GM08714 (cell line): ENCODE data around the gene DZIP3.
A peak's percentile ranks its signal among the peaks of the same experiment; 100 is the strongest.
"Not testable (repeated sequence)": the region's sequence is repeated elsewhere in the genome, so short reads cannot be mapped to it uniquely, and the experiment has no call there.

Experiments used
- H3K4me3 ChIP-seq: fragments of 200-500 bp; sonication (Bioruptor generic); 2 replicates; pipeline ENCODE4 v1.5.1; 2014; ENCODE audit warnings: mild to moderate bottlenecking, low read length, inconsistent platforms
- ZNF274 ChIP-seq: IDR thresholded peaks from 2 replicates; pipeline ENCODE4 v1.6.1; 2012; ENCODE audit warnings: mild to moderate bottlenecking, low read depth, low read length

Gene DZIP3

GRCh38 chr3:108578064-108578463 is 11.5 kb upstream of the DZIP3 start:
- no peak overlapping the region for H3K4me3 ChIP-seq
- no peak for TF ChIP-seq ZNF274

- TF ChIP-seq ZNF274 = no peak
Measured at GRCh38 chr3:108588601-108589000, 921 bp upstream of the DZIP3 start.

GRCh38 chr3:108589998-108590323 is 439 bp downstream of the DZIP3 start:
- peak overlapping the region; percentile 89 for H3K4me3 ChIP-seq
- TF ChIP-seq ZNF274 = no peak

More at GRCh38 chr3:108588601-108589000, 921 bp upstream of the DZIP3 start:
- peak overlapping the region; percentile 89 for H3K4me3 ChIP-seq

- H3K4me3 ChIP-seq = peak overlapping the region; percentile 89
- TF ChIP-seq ZNF274 = no peak
Measured at GRCh38 chr3:108590460-108590859, 938 bp downstream of the DZIP3 start.

GRCh38 chr3:108595321-108595720 is 5.8 kb downstream of the DZIP3 start:
- no peak for TF ChIP-seq ZNF274
- H3K4me3 ChIP-seq = no peak overlapping the region

GRCh38 chr3:108598375-108598774 is 8.9 kb downstream of the DZIP3 start:
- no peak overlapping the region for H3K4me3 ChIP-seq
- TF ChIP-seq ZNF274 = no peak

- no peak for TF ChIP-seq ZNF274
- H3K4me3 ChIP-seq = no peak overlapping the region
Measured at GRCh38 chr3:108599677-108600409, 10.3 kb downstream of the DZIP3 start.

- no peak for TF ChIP-seq ZNF274
- peak overlapping the region; percentile 18; the same call in 1 of the 2 replicates for H3K4me3 ChIP-seq
Measured at GRCh38 chr3:108602249-108602934, 12.9 kb downstream of the DZIP3 start.

GRCh38 chr3:108602935-108603294 is 13.4 kb downstream of the DZIP3 start:
- H3K4me3 ChIP-seq = peak overlapping the region; percentile 18; the same call in 1 of the 2 replicates
- no peak for TF ChIP-seq ZNF274

GRCh38 chr3:108603691-108604090 is 14.2 kb downstream of the DZIP3 start:
- H3K4me3 ChIP-seq = no peak overlapping the region
- no peak for TF ChIP-seq ZNF274

GRCh38 chr3:108605028-108605427 is 15.5 kb downstream of the DZIP3 start:
- no peak for TF ChIP-seq ZNF274
- no peak overlapping the region for H3K4me3 ChIP-seq

GRCh38 chr3:108605491-108605890 is 16.0 kb downstream of the DZIP3 start:
- TF ChIP-seq ZNF274 = no peak
- no peak overlapping the region for H3K4me3 ChIP-seq

- H3K4me3 ChIP-seq = no peak overlapping the region
- TF ChIP-seq ZNF274 = no peak
Measured at GRCh38 chr3:108608750-108609149, 19.2 kb downstream of the DZIP3 start.

GRCh38 chr3:108610651-108611050 is 21.1 kb downstream of the DZIP3 start:
- TF ChIP-seq ZNF274 = no peak
- H3K4me3 ChIP-seq = no peak overlapping the region

GRCh38 chr3:108616090-108616489 is 26.6 kb downstream of the DZIP3 start:
- H3K4me3 ChIP-seq = not testable (repeated sequence)
